NOMO-1 treated with DMSO at 0.1 percent for 48 hours (cell line): ENCODE measurements around the gene UBE2V1.
"Not testable (repeated sequence)": the region's sequence is repeated elsewhere in the genome, so short reads cannot be mapped to it uniquely, and the experiment has no call there.

ENCODE experiments used
- DNase-seq: peaks from one replicate; lab custom pipeline; 2025; ENCODE audit not compliant: unreplicated experiment; lab: John Stamatoyannopoulos, UW

UBE2V1 gene

DNA sequence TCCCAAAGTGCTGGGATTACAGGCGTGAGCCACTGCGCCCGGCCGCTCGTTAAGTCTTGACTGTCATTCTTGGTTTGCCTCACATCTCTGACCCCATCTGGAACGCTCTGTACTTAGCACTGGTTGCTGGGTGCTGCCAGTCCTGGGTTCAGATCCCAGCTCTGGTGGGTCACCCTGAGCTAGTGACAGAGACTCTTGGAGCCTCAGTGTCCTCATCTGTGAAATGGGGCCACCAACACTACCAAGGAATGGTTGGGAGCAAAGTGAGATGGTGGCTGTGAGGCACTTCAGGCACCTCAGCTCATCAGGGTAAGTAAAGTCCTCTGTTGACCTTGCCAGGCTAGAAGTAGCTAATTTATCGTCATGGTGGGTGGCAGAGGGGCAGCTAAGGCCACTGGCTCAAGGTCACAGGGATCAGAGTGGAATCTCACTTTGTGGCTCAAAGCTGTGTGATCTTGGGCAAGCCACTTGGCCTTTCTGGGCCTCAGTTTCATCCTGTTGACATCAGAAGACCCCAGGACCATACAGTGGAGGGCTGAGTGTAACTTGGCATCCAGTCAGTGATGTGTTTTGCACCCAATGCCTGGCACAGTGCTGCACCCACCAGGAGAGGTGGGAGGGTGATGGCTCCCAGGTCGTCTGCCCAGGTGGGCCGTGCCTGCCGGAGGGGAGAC is 46.7 kb downstream of the UBE2V1 start:
- DNase-seq, result no peak

DNA sequence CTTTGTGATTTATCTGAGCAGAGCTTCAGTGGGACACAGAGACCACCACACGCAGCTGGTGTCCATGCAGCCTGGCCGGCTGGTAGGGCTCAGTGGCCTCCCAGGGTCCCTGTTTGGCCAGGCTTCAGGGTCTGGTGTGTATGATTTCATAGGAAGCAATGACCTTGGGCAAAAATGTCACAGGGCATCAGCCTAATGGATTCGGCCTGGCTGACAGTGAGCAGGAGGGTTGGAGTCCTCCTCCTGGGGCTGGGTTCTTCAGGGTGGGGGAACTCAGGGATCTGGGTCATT is 47.7 kb downstream of the UBE2V1 start:
- no peak for DNase-seq

DNA sequence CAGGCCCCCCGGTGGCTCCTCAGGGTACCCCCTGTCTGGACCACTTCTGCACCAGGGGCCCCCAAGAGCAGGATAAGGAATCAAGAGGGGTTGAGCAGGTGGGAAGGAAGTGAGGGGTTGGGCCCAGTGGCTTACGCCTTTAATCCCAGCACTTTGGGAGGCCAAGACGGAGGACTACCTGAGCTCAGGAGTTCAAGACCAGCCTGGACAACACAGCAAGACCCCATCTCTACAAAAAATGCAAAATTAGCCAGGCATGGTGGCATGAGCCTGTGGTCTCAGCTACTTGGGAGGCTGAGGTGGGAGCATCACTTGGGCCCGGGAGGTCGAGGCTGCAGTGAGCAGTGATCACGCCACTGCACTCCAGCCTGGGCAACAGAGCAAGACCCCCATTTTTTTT is 49.2 kb downstream of the UBE2V1 start:
- not testable (repeated sequence) for DNase-seq

DNA sequence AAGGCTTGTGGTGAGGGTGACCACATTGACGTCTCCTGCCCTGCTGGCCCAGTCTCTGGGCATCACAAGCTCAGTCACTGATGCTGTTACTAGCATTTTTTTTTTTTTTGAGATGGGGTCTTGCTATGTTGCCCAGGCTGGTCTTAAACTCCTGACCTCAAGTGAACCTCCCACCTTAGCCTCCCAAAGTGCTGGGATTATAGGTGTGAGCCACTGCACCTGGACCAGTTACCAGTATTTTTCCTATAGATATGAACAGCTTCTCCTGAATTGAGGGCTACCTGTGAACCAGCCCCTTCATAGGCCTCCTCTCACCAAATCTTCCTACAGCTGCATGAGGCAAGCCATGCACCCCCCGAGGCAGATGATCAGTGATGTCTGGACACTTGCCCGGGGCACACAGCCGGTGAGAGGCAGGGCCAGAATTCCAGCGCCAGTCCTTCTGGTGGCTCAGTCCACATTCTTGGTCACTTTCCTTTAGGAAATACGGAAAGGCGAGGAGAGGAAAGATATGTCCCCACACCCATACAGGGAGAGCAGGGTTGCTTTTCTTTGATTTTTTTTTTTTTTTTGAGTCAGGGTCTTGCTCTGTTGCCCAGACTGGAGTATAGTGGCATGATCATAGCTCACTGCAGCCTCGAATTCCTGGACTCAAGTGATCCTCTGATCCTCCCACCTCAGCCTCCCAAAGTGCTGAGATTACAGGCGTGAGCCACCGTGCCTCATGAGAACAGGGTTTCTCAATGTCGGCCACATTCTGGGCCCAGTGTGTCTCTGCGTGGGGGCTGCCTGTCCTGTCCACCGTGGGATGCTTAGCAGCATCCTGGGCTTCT is 50.7 kb downstream of the UBE2V1 start:
- DNase-seq, result no peak

DNA sequence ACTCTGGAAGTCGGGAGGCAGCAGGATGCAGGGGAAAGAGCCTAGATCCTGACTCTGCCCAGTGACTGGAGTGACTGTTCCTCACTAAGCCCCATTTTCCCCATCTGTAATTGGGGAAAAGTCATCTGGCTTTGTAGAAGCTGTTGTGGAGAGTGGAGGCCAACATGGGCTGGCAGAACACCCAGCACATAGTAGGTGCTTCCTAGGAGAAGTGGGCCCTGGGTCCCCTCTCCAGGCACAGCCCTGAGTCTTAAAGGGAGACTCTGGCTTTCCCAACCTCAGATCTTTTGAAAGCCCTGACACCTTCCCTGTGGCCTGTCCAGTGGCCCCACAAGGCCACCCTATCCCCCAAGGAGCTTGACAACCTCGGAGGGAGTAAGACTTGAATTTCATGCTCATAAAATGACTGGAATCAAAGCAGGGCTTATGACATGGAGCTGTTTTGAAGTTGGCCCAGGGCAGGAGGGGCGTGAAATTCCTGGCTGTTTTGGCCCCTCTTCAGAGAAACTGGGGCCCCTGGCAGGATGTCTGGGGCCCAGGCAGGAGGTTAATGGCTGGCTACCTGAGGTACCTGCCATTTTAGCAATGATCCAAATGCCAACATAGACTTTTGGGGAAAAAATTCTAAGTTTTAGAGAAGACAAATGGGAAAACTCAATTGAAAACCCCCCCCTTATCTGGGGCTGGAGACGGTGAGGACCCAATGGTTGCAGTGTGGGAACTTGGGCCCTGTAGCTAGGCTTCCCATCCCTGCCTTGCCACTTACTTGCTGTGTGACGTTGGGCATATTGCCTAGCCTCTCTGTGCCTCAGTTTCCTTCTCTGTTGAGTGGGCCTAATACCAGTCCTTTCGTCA is 51.6 kb downstream of the UBE2V1 start:
- no peak for DNase-seq

DNA sequence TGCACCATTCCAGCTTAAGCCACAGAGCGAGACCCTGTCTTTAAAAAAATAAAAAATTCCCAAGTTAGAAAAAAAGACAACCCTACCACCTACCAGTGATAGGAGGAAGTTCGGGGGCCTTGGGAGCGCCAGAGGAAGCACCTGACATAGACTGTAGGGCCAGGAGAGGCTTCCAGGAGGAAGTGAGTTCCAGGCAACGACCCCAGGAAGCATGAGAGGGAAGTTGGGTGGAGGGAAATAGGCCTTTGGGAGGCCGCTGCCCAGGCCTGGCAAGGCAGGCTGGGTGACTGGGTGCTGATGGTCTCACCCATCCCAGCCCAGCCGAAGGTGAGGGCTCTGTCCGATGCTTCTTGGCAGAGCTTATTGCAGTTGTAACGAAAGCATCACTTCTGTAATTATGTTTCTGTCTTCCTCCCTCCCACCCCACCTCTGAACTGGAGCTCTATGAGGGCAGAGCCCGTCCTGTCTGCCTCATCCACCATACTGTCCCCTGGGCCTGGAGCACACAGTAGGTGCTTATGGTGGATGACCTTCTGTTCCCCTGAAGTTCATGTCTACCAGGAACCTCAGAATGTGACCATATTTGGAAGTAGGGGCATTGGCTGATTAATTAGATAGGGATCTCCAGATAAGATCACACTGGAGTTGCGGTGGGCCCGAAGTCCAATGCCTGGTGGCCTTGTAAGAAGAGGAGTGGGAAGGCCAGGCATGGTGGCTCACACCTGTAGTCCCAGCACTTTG is 54.1 kb downstream of the UBE2V1 start:
- DNase-seq, result no peak

DNA sequence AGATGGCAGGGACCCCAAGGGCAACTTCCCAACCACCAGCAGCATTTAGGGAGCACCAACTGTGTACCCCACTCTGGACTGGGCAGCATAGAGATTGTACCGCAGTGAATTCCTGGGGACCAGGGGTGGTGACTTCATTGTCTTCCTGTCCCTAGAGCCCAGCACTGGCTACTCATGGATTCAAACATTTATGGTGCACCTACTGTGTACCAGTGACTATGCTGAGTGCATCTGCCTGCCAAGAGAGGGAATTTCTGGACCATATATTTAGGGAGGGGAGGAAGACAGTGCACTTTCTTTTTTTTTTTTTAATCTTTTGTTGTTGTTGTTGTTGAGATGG is 55.3 kb downstream of the UBE2V1 start:
- no peak for DNase-seq

DNA sequence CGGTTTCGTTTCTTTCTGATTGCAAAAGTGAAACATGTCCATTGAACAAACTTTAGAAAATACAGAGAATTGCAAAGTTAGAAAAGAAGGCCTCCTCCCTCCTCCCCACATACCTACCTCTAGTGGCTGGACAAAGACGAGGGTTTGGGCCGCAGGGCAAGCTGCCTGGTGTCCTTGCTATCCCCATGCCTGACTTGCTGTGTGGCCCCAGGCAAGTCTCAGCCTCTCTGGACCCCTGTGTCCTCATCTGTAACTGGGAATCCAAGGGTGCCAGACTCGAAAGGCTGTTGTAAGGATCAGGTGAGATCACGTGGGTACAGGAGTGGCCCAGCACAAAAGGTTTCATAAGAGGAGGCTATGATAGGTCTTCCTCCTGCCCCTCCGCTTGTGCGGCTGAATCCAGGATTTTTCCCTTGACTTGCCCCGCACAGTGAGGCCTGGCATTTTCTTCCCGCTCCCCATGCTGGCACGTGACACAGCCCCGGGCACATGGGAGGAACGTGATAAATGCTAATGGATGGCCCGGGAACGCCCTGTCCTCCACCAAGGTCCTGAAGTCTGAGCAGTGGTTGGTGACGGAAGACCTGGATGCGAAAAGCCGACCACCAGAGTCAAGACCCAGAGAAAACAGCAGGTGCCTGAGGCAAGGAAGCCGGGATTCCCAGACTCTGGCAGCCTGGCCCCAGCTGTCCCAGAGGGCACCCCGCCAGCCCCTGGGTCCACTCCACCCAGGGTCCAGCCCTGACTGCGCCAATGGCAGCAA is 55.8 kb downstream of the UBE2V1 start:
- no peak for DNase-seq

DNA sequence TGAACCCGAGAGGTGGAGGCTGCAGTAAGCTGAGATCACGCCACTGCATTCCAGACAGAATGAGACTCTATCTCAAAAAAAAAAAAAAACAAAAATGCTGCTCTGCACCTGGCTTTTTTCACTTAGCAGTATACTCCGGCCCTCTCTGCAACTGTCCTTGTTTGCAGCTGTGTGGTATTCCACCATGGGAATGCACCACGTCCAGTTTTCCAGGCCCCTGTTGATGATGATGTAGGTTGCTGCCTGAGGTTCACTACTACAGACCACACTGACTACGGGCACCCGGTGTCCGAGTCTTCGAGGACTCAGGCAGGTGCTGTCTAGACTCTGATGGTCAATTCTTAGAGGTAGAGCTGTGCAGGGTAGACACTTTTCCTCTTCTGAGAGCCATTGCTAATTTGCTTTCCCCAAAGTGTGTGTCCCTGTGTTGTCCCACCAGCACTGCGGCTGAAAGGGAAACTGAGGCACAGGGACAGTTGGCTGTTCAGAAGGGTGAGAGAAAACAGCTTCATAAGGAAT is 56.5 kb downstream of the UBE2V1 start:
- DNase-seq, result no peak

DNA sequence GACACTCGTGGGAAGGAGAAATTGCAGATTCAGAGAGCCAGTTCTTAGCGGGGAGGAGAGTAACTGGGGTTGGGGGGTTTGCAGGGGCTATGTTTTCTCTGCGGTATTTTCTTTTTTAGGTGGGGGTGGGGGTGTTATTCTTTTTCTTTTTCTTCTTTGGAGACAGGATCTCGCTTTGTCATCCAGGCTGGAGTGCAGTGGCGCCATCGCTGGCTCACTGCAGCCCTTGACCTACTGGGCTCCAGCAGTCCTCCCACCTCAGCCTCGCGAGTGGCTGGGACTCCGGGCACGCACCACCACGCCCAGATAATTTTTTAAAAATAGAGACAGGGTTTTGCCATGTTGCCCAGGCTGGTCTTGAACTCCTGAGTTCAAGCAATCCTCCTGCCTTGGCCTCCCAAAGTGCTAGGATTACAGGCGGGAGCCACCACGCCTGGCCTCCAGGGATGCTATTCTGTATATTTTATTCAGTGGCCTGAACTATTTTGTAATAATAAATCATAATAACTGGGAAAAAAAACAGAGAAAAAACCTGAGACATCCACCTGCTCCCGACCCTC is 57.3 kb downstream of the UBE2V1 start:
- no peak for DNase-seq

DNA sequence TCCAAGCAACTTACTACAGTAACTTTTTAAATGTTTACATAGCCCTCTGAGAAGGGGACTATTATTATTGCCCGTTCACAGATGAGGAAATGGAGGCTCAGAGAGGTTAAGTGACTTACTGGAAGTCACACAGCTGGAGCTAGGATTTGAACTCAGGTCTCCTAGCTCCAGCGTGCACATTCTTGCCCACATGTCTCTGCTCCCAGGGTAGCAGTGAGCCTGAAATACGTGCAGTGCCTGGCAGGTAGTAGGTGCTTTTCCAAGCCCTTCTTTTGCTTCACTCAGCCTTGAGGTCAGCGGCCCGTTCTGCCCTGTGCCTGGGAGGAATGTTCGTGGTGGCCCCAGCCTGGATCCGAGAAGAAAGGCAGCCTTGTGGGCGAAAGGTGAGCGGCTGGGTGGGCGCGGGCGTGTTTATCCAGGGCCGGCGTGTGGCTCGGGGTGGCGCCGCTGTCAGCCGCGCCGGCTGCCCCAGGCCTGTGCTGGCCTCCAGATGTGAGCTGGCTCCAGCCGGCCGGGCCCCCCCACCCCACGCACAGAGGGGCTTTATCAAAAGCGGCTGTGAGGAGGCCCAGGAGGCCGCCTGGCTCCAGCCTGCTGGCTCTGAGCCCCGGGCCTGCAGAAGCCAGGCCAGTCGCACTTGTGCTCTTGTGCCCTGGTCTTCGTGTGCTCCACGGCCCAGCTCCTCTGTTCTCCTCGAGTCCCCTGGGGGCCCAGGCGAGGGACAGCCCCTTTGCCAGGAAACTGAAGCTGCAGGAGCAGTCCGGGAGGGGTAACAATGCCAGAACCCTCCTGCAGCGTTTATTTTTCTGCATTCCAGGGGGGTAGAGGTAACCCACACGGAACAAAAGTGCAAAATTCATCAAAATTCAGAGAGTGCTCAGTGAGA is 58.1 kb downstream of the UBE2V1 start:
- DNase-seq, result no peak

DNA sequence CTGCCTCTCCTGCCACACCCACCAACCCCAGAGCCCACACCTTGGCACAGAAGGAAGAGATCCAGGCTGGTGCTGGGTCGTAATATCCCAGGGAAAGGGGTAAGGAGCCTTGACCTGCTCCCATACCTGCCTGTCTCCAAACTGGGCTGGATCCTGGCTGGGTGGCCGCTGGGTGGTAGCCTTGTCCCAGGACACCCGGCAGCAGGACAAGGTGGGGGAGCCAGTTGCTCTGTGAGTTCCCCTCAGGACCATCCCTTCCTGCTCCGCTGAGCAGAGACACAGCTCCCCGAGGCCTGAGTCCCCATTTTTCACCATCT is 58.8 kb downstream of the UBE2V1 start:
- no peak for DNase-seq

DNA sequence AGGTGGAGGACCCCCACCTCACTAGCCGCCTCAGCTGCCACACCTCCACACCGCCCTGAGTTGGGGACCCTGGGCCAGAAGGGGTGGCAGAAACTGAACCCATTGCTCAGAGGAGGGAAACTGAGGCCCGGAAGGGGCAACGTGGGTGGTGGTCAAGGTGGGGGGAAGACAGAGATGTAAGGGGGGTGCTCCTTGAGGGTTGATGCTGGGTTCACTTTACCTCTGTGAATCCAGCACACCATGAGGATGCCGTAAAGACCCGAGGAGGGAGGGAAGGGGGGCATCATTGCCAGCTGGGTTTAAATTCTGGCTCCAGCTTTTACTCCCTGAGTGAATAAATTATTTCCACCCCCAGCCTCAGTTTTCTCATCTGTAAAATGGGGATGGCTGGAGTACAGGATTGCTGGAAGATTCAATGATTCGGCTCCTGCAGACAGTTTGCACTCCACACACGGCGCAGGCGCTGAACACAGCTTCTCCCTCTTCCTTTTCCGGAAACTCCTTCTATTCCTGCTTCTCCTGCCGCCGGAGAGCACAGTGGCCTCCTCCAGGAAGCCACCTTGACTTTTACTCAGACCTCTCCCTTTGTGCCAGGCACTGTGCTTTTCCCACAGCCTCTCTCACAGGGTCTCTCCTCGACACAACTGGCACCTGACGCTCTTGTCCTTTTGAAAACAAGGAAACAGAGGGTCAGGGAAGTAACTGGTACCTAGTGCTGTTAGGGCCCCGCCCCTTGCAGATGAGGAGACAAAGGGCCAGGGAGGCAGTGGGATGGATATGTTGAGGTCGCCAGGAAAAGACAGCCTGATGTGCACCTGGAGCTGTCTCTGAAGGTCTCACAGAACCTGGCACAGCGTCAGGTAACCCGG is 59.4 kb downstream of the UBE2V1 start:
- DNase-seq, result no peak

DNA sequence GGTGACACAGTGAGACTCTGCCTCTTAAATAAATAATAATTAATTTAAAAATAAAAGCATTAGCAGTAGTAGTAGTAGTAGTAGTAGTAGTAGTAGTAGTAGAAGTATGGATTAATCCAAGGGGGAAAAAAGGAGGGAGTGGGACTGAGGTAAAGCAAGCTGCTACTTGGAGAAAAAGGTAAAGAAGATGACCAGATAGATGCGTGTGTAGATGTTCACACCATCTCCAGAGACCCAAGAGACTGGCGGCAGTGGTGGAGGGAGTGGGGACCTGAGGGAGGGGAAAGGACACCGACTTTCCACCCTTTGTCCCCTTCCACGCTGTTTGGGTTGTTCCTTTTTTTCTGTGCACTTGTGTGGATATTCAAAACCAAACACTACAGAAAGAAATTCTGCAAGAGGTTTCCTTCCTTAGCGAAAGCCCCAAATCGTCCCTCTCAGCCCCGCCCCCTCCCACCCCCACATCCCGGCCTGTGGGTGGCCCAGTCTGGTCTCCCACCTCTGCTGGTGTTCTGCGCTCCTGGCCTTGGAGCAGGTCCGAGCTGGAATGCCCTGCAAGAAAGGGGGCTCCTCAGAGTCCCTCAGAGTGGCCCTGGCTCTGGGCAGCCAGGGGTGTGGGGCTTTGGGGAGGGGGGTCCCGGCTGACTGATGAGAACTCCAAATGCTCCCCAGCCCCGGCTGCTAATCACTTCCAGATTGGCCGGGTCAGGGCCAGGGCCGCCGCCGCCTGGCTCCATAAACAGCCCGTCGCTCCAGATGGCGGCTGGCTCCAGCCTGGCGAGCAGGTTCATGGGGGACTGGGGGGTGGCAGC is 60.2 kb downstream of the UBE2V1 start:
- no peak for DNase-seq

DNA sequence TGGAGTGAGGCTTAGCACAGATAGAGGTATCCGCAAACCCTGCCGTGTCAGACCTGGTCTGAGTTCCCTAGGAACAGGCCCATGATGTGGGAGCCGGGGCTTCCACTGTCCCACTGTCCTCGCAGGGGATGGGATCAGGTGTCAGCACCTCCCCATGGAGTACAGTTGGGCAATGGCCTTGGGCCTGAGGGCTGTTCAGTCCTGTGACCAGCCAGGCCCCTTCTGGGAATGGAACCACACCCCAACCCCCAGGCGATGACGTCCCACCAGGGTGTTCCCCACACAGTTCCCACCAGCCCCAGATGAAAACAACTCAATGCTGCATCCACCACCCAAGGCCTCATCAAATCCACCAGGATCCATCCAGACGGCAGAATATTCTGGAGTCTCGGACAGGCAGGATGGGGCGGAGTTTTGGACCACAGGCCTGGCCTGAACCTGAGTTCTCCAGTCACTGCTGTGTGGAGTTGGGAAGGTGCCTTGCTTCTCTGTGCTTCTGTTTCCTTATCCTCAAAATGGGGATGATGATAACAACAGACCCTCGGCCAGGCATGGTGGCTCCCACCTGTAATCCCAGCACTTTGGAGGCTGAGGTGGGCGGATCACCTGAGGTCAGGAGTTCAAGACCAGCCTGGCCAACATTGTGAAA is 62.2 kb downstream of the UBE2V1 start:
- no peak for DNase-seq

DNA sequence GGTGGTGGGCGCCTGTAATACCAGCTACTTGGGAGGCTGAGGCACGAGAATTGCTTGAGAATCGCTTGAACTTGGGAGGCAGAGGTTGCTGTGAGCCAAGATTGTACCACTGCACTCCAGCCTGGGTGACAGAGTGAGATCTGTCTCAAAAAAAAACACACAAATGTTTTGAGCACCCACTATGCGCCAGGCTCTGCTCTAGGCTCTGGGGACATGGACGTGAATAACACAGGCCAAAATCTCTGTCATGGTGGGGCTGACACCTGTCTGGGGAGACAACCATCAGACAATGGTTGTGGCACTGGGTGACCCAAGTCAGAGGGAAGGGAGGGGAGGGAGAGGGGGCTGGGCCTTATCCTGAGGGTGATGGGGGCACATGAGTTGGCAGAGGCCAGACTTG is 62.7 kb downstream of the UBE2V1 start:
- DNase-seq, result no peak

DNA sequence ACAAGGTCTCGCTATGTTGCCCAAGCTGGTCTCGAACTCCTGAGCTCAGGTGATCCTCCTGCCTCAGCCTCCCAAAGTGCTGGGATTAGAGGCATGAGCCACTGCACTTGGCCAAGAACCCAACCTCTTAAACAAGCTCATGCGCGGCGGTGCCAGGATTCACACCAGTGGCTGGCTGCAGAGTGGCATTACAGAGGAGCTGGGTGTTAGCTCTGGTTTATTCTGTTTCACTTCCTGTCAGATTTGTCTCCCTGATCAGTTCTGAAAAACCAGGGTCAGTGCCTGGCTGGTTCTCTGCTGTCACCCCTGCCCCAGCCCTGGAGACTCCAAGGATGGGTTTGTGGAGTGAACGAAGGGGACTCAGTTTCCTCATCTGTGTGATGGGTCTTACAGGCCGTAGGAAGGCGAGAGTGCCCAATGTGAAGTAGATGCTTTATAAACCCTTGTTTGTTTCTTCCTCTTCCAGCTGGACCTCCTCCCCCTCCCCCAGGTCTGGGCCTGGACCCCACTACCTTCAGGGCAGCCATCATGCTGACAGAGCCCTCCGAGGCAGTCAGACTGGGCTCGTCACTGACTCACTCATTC is 63.4 kb downstream of the UBE2V1 start:
- peak; percentile 49 for DNase-seq
